ENCODE data around the gene HRH1. TPM values are rescaled to one million over a fixed set of nuclear protein-coding genes. Genes with fewer than 3 reads are reported as not detected.

Gene HRH1
- total RNA-seq, 2 donors from 2014 or later = 1.6 to 3.5 TPM

DNA sequence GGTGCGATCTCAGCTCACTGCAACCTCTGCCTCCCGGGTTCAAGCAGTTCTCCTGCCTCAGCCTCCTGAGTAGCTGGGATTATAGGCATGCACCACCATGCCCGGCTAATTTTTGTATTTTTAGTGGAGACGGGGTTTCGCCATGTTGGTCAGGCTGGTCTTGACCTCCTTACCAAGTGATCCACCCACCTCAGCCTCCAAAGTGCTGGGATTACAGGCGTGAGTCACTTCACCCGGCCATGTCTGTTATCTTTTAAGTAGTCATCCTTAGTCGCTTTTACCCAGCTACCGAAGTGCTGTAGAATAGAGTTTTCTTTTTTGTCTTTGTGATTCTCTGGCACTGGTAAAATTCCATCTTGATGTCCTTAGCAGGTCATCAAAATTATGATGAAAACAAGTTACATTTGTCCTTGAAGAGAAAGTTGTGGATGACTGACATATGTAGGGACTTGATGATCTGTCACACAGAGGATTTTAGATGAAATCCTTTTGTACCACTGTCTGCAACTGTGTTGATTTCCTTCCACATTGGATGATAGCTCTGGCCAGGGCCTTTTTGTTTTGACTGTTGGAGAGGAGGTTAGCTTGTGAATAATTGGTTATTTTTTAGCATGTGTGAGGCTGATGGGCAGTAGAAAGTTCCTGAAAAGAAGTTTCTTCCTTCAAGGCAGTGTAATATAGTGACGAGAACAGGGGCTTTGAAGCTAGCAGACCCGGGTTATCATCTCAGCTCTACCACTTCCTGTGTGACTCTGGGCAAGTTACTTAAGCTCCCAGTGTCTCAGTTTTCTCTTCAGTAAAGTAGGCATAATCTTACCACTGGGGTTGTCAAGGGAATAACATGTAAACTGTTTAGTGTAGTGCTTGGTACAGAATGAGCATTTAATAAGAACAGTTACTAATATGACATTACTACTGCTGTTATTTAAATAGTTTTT lies 136.7 kb downstream of the HRH1 start:
- no peaks in the 10 kb centered on the region for H3K9me3 ChIP-seq
- no peaks in the 10 kb centered on the region for H3K36me3 ChIP-seq
- no peak for DNase-seq (ENCODE audit: low spot score)
- TF ChIP-seq CTCF (IDR thresholded peaks at IDR 0.05) = no peak
- peaks cover 0 to 54% of the 10 kb centered on the region in 2 donors for H3K4me1 ChIP-seq
- no peaks in the 10 kb centered on the region for H3K27me3 ChIP-seq
- H3K27ac ChIP-seq = peak overlapping the region in 1 of 2 donors; percentile 64
- no peak overlapping the region for H3K4me3 ChIP-seq

- H3K27ac ChIP-seq = peak overlapping the region in 1 of 2 donors; percentile 64
- no peak for TF ChIP-seq CTCF (IDR thresholded peaks at IDR 0.05)
- no peak overlapping the region for H3K4me3 ChIP-seq
- H3K4me1 ChIP-seq = peaks cover 0 to 52% of the 10 kb centered on the region in 2 donors
- H3K27me3 ChIP-seq = no peaks in the 10 kb centered on the region
- no peaks in the 10 kb centered on the region for H3K36me3 ChIP-seq
- no peak for DNase-seq (ENCODE audit: low spot score)
- H3K9me3 ChIP-seq = no peaks in the 10 kb centered on the region
Observed at GRCh38 chr3:11291808-11292207, 137.5 kb downstream of the HRH1 start.

DNA sequence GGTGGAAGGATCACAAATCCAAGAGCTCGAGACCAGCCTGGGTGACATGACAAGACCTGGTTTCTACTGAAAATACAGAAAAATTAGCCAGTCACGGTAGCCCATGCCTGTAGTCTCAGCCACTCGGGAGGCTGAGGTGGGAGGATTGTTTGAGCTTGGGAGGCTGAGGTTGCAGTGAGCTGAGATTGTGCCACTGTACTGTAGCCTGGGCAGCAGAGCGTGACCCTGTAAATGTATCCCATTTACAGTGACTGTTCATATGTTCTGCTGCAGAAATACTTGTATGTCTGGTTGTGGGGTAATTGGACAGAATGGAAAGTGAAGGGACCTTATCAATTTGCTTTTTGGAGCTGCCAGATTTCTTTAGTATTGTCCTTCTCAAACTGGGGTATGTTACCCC lies 142.8 kb downstream of the HRH1 start:
- TF ChIP-seq CTCF (IDR thresholded peaks at IDR 0.05) = no peak
- Histone ChIP-seq H3K4me1 (no peaks in the 10 kb centered on the region), H3K27ac (no peak overlapping the region), H3K27me3 (no peaks in the 10 kb centered on the region), H3K4me3 (no peak overlapping the region), H3K9me3 (no peaks in the 10 kb centered on the region), H3K36me3 (peaks cover 24% of the 10 kb centered on the region)
- DNase-seq (ENCODE audit: low spot score) = no peak

- H3K36me3 ChIP-seq = peaks cover 27% of the 10 kb centered on the region
- H3K9me3 ChIP-seq = no peaks in the 10 kb centered on the region
- peaks cover 0 to 8% of the 10 kb centered on the region in 2 donors for H3K4me1 ChIP-seq
- H3K4me3 ChIP-seq = no peak overlapping the region
- no peaks in the 10 kb centered on the region for H3K27me3 ChIP-seq
- no peak for TF ChIP-seq CTCF (IDR thresholded peaks at IDR 0.05)
- no peak for DNase-seq (ENCODE audit: low spot score)
- no peak overlapping the region for H3K27ac ChIP-seq
Observed at GRCh38 chr3:11300970-11301369, 146.7 kb downstream of the HRH1 start.

DNA sequence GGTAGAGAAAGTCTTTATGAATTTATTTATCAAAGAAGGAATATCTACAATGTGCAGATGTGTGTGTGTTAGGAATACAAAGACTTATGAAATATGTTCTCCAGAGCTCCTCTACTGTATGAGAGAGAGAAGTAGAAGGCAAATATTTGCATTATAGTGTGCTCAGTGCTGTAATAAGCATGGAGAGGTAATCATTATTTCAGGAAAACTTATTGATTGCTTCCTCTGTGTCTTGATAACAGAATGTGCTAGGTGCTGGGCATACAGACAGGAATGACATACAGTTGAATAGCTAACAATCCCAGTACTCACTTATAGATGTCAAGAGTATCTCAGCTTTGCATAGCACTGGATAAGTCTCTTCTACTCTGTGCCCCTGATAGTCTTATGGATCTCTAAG lies 148.2 kb downstream of the HRH1 start:
- TF ChIP-seq CTCF (IDR thresholded peaks at IDR 0.05) = no peak
- Histone ChIP-seq H3K36me3 (peaks cover 31% of the 10 kb centered on the region), H3K27ac (no peak overlapping the region), H3K27me3 (no peaks in the 10 kb centered on the region), H3K4me1 (peaks cover 0 to 23% of the 10 kb centered on the region in 2 donors), H3K4me3 (no peak overlapping the region), H3K9me3 (no peaks in the 10 kb centered on the region)
- no peak for DNase-seq (ENCODE audit: low spot score)
